Esophagus muscularis mucosa (tissue), 3 donors: ENCODE measurements around the gene VGLL1.

Experiments
- POLR2A ChIP-seq: fragments of 450-650 bp; IDR thresholded peaks from one replicate; pipeline ENCODE4 v1.6.1; 2017; ENCODE audit warnings: antibody characterized with exemption, moderate library complexity, mild to moderate bottlenecking, low read depth
- POLR2AphosphoS5 ChIP-seq, 2 donors: sonication (generic); formaldehyde crosslinking; IDR thresholded peaks; one replicate each; pipeline ENCODE4 v1.6.1; 2017; ENCODE audit warnings: antibody characterized with exemption in 2 of 2
- TF ChIP-seq, protein P1 (sequence below), 3 experiments: fragments of 200-600 bp in 2 of 3; fragments of 450-650 bp in 1 of 3; sonication (generic) in 2 of 3; IDR thresholded peaks; one replicate each; pipeline ENCODE4 v1.5.1; 2017 to 2019; ENCODE audit warnings: antibody characterized with exemption in 3 of 3, mild to moderate bottlenecking in 2 of 3, moderate library complexity in 1 of 3

- TF ChIP-seq, protein P1, sequence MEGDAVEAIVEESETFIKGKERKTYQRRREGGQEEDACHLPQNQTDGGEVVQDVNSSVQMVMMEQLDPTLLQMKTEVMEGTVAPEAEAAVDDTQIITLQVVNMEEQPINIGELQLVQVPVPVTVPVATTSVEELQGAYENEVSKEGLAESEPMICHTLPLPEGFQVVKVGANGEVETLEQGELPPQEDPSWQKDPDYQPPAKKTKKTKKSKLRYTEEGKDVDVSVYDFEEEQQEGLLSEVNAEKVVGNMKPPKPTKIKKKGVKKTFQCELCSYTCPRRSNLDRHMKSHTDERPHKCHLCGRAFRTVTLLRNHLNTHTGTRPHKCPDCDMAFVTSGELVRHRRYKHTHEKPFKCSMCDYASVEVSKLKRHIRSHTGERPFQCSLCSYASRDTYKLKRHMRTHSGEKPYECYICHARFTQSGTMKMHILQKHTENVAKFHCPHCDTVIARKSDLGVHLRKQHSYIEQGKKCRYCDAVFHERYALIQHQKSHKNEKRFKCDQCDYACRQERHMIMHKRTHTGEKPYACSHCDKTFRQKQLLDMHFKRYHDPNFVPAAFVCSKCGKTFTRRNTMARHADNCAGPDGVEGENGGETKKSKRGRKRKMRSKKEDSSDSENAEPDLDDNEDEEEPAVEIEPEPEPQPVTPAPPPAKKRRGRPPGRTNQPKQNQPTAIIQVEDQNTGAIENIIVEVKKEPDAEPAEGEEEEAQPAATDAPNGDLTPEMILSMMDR (IDR thresholded peaks at IDR 0.05), result no peak
- TF ChIP-seq POLR2A (no peak), POLR2AphosphoS5 (IDR thresholded peaks at IDR 0.05) (no peak)
Observed at GRCh38 chrX:136600059-136600458, 68.0 kb downstream of the VGLL1 start.
